UCSD-AML1 (cell line): ENCODE data around the gene VTN.

Source experiments
- DNase-seq: peaks from one replicate; lab custom pipeline; 2025; ENCODE audit not compliant: unreplicated experiment; lab: John Stamatoyannopoulos, UW

VTN gene

DNA sequence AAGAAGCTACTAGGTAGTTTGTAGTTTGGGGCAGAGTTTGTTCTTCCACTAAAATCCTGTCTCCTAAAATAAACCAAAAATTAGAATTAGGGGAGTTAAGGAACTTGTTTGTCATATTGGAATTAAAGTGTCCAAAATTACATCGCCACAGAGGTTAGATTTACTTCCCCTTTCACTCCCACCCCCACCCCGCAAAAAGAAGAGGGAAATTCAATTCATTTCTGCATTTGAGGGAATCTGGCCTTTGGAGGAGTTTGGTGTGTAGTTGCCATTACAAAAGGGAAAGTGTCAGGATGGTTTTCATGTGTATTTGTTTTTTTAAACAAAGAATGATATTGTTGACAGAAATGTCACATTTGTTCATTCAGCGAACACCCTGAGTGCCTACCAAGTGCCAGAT lies 45.3 kb downstream of the VTN start:
- no peak for DNase-seq

DNA sequence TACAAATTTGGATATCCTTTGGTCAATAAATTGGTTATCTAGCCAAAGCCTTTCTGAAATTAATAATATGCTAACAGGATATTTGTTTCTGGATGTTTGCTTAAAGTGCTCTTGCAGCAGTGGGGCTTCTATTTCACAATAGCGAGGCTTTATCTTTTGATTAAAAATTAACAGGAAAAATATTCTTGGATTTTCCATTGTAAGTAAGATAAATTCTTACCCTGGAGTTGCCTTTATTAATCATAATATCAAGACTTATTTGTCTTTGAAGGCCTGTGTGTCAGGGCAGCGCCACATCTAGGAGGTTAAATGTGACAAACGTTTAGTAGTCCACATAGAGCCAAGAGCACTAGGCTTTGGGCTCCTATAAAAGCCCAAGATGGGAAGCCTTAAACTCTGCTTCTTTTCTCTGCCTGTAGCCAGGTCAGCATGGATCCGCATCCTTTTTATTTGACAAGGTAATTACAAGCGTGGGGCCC lies 45.8 kb downstream of the VTN start:
- no peak for DNase-seq

DNA sequence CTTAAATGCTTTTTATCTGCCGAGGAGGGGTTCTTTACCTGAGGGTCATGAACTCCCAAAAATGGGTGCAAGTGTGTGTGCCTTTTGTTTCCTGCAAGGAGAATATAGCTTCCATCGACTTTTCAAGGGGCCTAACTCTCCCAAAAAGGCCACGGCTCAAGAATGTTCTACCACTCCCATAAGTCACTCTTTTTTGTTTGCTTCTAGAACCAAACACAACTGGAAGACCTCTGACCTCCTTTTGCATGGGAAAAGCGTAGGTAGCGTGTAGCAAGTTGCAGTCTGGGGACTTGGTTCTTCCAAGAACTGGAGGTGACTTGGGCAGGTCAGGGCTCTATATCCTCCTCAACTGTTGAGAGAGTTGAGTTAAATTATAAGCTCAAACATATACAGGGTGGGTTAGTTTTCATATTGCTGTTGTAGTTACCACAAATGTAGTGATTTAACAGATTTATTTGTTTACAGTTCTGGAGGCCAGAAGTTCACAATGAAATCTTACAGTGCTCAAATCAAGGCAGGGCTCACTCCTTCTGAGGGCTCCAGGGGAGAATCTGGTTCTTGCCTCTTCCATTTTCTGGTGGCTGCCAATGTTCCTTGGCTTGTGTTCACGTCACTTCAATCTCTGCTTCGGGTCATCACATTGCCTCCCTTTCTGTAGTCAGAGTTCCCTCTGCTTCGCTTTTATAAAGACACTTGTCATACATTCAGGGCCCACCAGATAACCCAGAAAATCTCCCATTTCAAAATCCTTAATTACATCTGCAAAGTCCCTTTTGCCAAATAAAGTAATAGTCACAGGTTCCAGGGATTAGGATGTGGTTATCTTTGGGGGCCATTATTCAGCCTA lies 49.7 kb downstream of the VTN start:
- DNase-seq = no peak

DNA sequence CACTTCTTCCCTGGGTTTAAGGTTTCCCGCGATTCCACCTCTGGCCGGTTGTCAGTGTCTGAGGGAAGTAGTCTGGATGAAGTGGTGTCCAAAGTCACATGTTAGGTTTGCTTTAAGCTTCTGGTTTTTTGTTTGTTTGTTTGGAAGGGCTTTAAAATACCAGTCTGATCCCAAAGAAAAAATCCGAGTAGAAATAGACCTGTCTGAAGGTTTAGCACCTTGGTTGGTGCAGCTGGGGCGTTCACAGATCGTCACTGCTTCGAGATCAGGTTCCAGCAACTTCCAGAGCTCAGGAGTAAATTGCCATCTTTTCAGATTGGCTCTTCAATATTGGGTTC lies 50.5 kb downstream of the VTN start:
- no peak for DNase-seq

DNA sequence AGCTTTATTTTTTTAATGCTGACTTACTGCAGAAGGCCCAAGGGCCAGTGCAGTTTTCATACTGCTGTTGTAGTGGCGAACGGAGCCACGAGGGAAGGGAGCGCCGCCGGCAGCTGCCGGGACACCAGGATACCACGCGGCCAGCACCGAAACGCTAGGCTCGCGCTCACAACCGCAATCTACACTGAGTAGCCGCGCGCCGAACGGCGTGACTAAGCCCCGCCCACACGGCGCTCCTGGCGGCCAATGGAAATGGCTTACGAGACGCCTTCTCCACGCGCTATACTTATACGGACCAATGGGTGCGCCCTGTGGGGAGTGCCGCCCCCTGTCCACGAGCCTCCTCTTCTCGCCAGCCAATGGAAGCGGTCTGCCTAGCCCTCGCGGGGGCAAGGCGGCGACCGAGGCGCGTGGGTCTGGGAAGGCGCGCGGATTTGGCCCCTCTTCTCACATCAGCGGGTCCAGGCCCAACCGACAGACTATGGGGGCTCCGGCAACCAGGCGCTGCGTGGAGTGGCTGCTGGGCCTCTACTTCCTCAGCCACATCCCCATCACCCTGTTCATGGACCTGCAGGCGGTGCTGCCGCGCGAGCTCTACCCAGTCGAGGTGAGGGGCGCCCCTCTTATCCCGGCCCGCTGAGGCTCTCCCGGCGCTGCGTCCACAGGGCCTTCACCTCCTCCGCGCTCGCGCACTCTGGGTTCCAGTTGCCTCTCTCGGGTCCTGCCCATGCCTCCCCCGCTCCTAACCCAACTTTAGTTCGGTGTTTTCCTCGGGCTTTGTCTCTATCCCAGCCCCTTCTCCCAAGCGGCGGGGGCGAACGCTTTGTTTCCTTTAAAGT lies 51.1 kb downstream of the VTN start, which contains the start of gene TMEM97:
Gene TMEM97, plus strand, starts transcription at position 442 of the 839 bp plus-strand sequence. Its CDS starts 40 bp downstream, at position 482.
- peak; percentile 94 for DNase-seq

DNA sequence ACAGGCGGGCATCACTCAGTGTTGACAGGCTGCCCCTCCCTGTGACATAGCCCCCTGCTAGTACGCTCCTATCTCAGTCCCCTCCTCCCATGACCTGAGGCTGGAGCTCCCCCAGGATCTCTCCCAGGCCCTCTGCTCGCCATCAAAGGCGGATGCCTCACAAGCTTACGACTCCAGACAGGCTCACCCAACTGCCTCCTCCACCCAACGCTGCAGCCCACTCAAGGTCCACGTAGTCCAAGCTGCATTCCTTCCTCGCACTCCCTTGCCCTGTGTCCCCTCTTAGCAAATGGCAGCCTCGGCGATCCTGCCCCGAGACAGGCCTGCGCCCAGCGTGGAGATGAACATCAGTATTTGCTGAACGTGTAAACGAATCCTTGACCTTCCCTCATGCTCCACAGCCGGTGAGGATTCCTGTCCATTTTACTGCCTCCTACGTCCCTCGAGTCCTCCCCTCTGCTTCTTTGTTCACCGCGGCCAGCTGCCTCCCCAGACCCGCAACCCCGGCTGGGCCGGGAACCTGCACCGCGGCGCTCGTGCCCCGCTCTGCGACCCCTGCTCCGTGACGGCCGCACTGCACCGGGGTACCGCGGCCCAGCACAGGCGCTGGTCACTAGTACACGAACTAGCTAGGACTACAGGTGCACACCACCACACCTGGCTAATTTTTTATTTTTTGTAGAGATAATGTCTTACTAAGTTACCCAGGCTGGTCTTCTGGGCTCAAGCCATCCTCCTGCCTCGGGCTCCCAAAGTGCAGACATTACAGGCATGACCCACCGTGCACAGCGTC lies 51.9 kb downstream of the VTN start:
- no peak for DNase-seq
